Adrenal gland (tissue), 12 donors: ENCODE results near the gene MAPK12. TPM values are rescaled to one million over a fixed set of nuclear protein-coding genes. Genes with fewer than 3 reads are reported as not detected.

ENCODE experiments used
- DNase-seq, 7 donors: peaks; one replicate each; pipeline ENCODE4 v3.0.0-alpha.2; 2019 to 2020
- H3K27ac ChIP-seq, 5 donors: fragments of 200-600 bp; sonication (generic) in 4 of 5; 1 replicate in 3 of 5; 2 replicates in 2 of 5; pipeline versions ENCODE4 v1.5.1 to v1.8.0; 2016 to 2020; ENCODE audit warnings: mild to moderate bottlenecking in 1 of 5
- H3K27me3 ChIP-seq: fragments of 200-600 bp; 2 replicates; pipeline ENCODE4 v1.8.0; 2021
- H3K36me3 ChIP-seq, 2 donors: fragments of 200-600 bp; replicated peaks in 1 of 2; 1 replicate in 1 of 2; 2 replicates in 1 of 2; pipeline versions ENCODE4 v1.5.1 to v1.8.0; 2018 to 2022
- H3K4me1 ChIP-seq, 2 donors: fragments of 200-600 bp; replicated peaks in 1 of 2; 1 replicate in 1 of 2; 2 replicates in 1 of 2; pipeline versions ENCODE4 v1.5.1 to v1.8.0; 2018 to 2021
- H3K4me3 ChIP-seq, 4 donors: fragments of 200-600 bp; sonication (generic) in 3 of 4; one replicate each; pipeline ENCODE4 v1.5.1; 2016 to 2018
- H3K9me3 ChIP-seq, 3 donors: fragments of 200-600 bp; sonication (generic) in 1 of 3; replicated peaks in 1 of 3; 1 replicate in 2 of 3; 2 replicates in 1 of 3; pipeline versions ENCODE4 v1.5.1 to v1.8.0; 2016 to 2021
- POLR2A ChIP-seq, 2 donors: fragments of 450-650 bp; IDR thresholded peaks; one replicate each; pipeline ENCODE4 v1.6.1; 2017; ENCODE audit warnings: antibody characterized with exemption in 2 of 2, mild to moderate bottlenecking in 2 of 2, moderate library complexity in 1 of 2
- WGBS, 4 donors: extraction: QIAGEN DNeasy Blood & Tissue Kit in 2 of 4; methylation state at CpG; one replicate each; pipeline versions ENCODE4 v1.1.5 to v1.1.7; 2013 to 2017; 5-methylcytosine and 5-hydroxymethylcytosine counted together
- intact Hi-C, 2 donors: fragments of 100-400 bp; cut with DNase I; formaldehyde crosslinking; loops; one replicate each; pipeline versions ENCODE4 v1.14.1 to v1.15.0; 2022 to 2023
- polyA plus RNA-seq, 3 donors: library from polyadenylated mRNA; stranded (reverse); fragments of 200-250 nt in 2 of 3; fragments of 350-450 nt in 1 of 3; fragmentation: Illumina TruSeq in 1 of 3; extraction: RNeasy Lipid Tissue Mini Kit (QIAGEN cat#74804) in 1 of 3; gene quantifications; one replicate each; pipeline ENCODE4 v1.2.3, GENCODE V29; 2013 to 2014
- total RNA-seq, 9 donors: library from RNA; depleted of rRNA in 4 of 9; stranded (reverse); fragments of >200 nt in 4 of 9; fragments of 120-200 nt in 1 of 9; fragmentation: NEBNext Ultra II Directional in 1 of 9; extraction: Animal tissue kit (Norgen Biotek cat#: 25700) in 1 of 9; gene quantifications; one replicate each; pipeline versions ENCODE4 v1.1.0 to v1.2.4, GENCODE V29; 2013 to 2023
- TF ChIP-seq, protein P1 (sequence below), 6 experiments: fragments of 450-650 bp in 4 of 6; fragments of 200-600 bp in 2 of 6; sonication (generic) in 1 of 6; IDR thresholded peaks; 1 replicate in 5 of 6; 2 replicates in 1 of 6; pipeline versions ENCODE4 v1.5.1 to v1.8.0; 2016 to 2021; ENCODE audit warnings: antibody characterized with exemption in 6 of 6, mild to moderate bottlenecking in 2 of 6, moderate library complexity in 1 of 6
- donor health status: healthy with polysubstance abuse.
- donor health status: Bipolar disorder and iron deficiency.
- donor health status: DM: yes; HTN: yes; CAD: no.
- donor health status: DM: no; HTN: no; CAD: no.
- donor health status: DM: no; HTN: no; CAD: no.
- donor health status: DM: yes; HTN: yes; CAD: no.

MAPK12 gene
- total and polyA plus RNA-seq, 12 donors: 1.7 to 17.1 (median 5.4) TPM

DNA sequence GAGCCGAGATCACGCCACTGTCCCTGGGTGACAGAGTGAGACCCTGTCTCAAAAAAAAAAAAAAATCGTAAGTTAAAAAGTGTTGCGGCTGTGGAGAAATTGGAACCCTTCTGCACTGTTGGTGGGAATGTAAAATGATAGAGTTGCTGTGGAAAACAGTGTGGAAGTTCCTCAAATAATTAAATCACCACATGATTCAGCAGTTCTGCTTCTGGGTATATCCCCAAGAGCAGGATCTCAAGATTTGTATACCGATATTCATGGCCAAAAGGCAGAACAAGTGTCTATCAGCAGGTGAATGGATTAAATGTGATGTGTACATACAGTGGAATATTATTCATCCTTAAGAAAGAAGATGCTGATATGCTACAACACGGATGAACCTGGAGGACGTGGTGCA is 56.9 kb downstream of the MAPK12 start:
- Histone ChIP-seq H3K4me1 (peaks cover 21 to 26% of the 10 kb centered on the region in 2 donors), H3K4me3 (no peak overlapping the region), H3K27ac (no peak overlapping the region), H3K36me3 (peaks cover 0 to 29% of the 10 kb centered on the region in 2 donors), H3K27me3 (no peaks in the 10 kb centered on the region), H3K9me3 (no peaks in the 10 kb centered on the region)
- no peak for DNase-seq
- intact Hi-C loops: no loop called here
- WGBS, 4 donors: 84 to 90% (median 90%) methylated on average over 7 of the region's 7 CpGs
- TF ChIP-seq POLR2A (IDR thresholded peaks at IDR 0.05): no peak
- TF ChIP-seq, protein P1, sequence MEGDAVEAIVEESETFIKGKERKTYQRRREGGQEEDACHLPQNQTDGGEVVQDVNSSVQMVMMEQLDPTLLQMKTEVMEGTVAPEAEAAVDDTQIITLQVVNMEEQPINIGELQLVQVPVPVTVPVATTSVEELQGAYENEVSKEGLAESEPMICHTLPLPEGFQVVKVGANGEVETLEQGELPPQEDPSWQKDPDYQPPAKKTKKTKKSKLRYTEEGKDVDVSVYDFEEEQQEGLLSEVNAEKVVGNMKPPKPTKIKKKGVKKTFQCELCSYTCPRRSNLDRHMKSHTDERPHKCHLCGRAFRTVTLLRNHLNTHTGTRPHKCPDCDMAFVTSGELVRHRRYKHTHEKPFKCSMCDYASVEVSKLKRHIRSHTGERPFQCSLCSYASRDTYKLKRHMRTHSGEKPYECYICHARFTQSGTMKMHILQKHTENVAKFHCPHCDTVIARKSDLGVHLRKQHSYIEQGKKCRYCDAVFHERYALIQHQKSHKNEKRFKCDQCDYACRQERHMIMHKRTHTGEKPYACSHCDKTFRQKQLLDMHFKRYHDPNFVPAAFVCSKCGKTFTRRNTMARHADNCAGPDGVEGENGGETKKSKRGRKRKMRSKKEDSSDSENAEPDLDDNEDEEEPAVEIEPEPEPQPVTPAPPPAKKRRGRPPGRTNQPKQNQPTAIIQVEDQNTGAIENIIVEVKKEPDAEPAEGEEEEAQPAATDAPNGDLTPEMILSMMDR (IDR thresholded peaks at IDR 0.05): no peak

DNA sequence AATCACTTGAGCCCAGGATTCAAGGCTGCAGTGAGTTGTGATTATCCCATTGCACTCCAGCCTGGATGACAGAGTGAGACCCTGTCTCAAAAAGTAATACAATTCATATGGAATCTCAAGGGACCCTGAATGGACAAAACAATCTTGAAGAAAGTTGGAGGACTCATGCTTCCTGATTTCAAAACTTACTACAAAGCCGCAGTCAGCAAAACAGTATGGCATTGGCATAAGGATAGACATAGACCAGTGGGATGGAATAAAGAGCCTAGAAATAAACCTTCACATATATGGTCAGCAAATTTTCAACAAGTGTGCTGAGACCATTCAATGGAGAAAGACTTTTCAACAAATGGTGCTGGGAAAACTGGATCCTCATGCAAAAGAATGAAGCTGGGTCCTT is 58.2 kb downstream of the MAPK12 start:
- no peak overlapping the region for H3K4me3 ChIP-seq
- DNase-seq: no peak
- peaks cover 22 to 23% of the 10 kb centered on the region in 2 donors for H3K4me1 ChIP-seq
- intact Hi-C loops: no loop called here
- H3K36me3 ChIP-seq: peaks cover 0 to 25% of the 10 kb centered on the region in 2 donors
- H3K27me3 ChIP-seq: no peaks in the 10 kb centered on the region
- H3K27ac ChIP-seq: no peak overlapping the region
- H3K9me3 ChIP-seq: no peaks in the 10 kb centered on the region
- TF ChIP-seq POLR2A (IDR thresholded peaks at IDR 0.05): no peak
- TF ChIP-seq, protein P1 (IDR thresholded peaks at IDR 0.05): no peak
- WGBS, 4 donors: 96 to 100% (median 99%) methylated on average over 1 of the region's 1 CpG

Other genes with a start within 250 kb of the MAPK12 start
- not detected for gene IL17REL, start 248.9 kb downstream of the MAPK12 start, total RNA-seq
- not detected for gene IL17REL, start 248.9 kb downstream of the MAPK12 start, polyA plus RNA-seq
- gene TTLL8, start 203.4 kb downstream of the MAPK12 start, total RNA-seq: not detected
- not detected for gene TTLL8, start 203.4 kb downstream of the MAPK12 start, polyA plus RNA-seq
- under 1 TPM in 1 of 9 donors, not detected in 8; 0.22 TPM for gene MLC1, start 176.3 kb downstream of the MAPK12 start, total RNA-seq
- under 1 TPM in 1 of 3 donors, not detected in 2; 0.03 TPM for gene MLC1, start 176.3 kb downstream of the MAPK12 start, polyA plus RNA-seq
- gene MOV10L1, start 171.7 kb downstream of the MAPK12 start, total RNA-seq: under 1 TPM in 5 of 9 donors, not detected in 4; 0.14 to 0.46 (median 0.39) TPM
- gene MOV10L1, start 171.7 kb downstream of the MAPK12 start, polyA plus RNA-seq: under 1 TPM in 2 of 3 donors, not detected in 1; 0.40 to 0.74 TPM
- gene PANX2, start 91.0 kb downstream of the MAPK12 start, total RNA-seq: 1 to 10 TPM in 2 of 9 donors, under 1 TPM in 7; 0.26 to 2.6 (median 0.67) TPM
- gene PANX2, start 91.0 kb downstream of the MAPK12 start, polyA plus RNA-seq: 1 to 10 TPM in 2 of 3 donors, under 1 TPM in 1; 0.22 to 4.1 (median 2.0) TPM
- 10 to 100 TPM; 13.5 to 46.8 (median 28.6) TPM for gene TRABD, start 75.8 kb downstream of the MAPK12 start, total RNA-seq
- gene TRABD, start 75.8 kb downstream of the MAPK12 start, polyA plus RNA-seq: 10 to 100 TPM in 2 of 3 donors, 1 to 10 TPM in 1; 3.0 to 79.0 (median 48.9) TPM
- gene SELENOO, start 60.7 kb downstream of the MAPK12 start, total RNA-seq: 10 to 100 TPM; 28.2 to 52.0 (median 33.9) TPM
- 10 to 100 TPM in 2 of 3 donors, 1 to 10 TPM in 1; 1.9 to 89.0 (median 73.5) TPM for gene SELENOO, start 60.7 kb downstream of the MAPK12 start, polyA plus RNA-seq
- gene TUBGCP6, start 16.7 kb downstream of the MAPK12 start, total RNA-seq: 10 to 100 TPM; 20.0 to 64.8 (median 46.8) TPM
- gene TUBGCP6, start 16.7 kb downstream of the MAPK12 start, polyA plus RNA-seq: 100 to 1,000 TPM in 2 of 3 donors, 1 to 10 TPM in 1; 8.3 to 171 (median 111) TPM
- 10 to 100 TPM in 8 of 9 donors, 1 to 10 TPM in 1; 9.7 to 72.1 (median 39.1) TPM for gene HDAC10, start 10.4 kb downstream of the MAPK12 start, total RNA-seq
- 100 to 1,000 TPM in 1 of 3 donors, 10 to 100 TPM in 1, 1 to 10 TPM in 1; 2.0 to 179 (median 79.3) TPM for gene HDAC10, start 10.4 kb downstream of the MAPK12 start, polyA plus RNA-seq
- 1 to 10 TPM; 3.0 to 9.3 (median 6.7) TPM for gene MAPK11, start 8.7 kb upstream of the MAPK12 start, total RNA-seq
- 10 to 100 TPM in 2 of 3 donors, 1 to 10 TPM in 1; 2.0 to 29.5 (median 25.1) TPM for gene MAPK11, start 8.7 kb upstream of the MAPK12 start, polyA plus RNA-seq
- gene PLXNB2, start 46.0 kb upstream of the MAPK12 start, total RNA-seq: 100 to 1,000 TPM in 8 of 9 donors, 10 to 100 TPM in 1; 12.4 to 412 (median 324) TPM
- 100 to 1,000 TPM in 2 of 3 donors, 10 to 100 TPM in 1; 38.1 to 431 (median 268) TPM for gene PLXNB2, start 46.0 kb upstream of the MAPK12 start, polyA plus RNA-seq
- gene DENND6B, start 65.3 kb upstream of the MAPK12 start, total RNA-seq: 10 to 100 TPM in 2 of 9 donors, 1 to 10 TPM in 7; 1.8 to 16.9 (median 8.0) TPM
- 10 to 100 TPM in 2 of 3 donors, 1 to 10 TPM in 1; 2.5 to 32.7 (median 21.7) TPM for gene DENND6B, start 65.3 kb upstream of the MAPK12 start, polyA plus RNA-seq
- gene PPP6R2, start 81.6 kb upstream of the MAPK12 start, total RNA-seq: 100 to 1,000 TPM in 1 of 9 donors, 10 to 100 TPM in 8; 35.5 to 104 (median 65.3) TPM
- gene PPP6R2, start 81.6 kb upstream of the MAPK12 start, polyA plus RNA-seq: 100 to 1,000 TPM in 1 of 3 donors, 10 to 100 TPM in 2; 19.6 to 129 (median 84.7) TPM
- 100 to 1,000 TPM in 1 of 9 donors, 10 to 100 TPM in 8; 23.7 to 101 (median 79.2) TPM for gene SBF1, start 213.4 kb upstream of the MAPK12 start, total RNA-seq
- gene SBF1, start 213.4 kb upstream of the MAPK12 start, polyA plus RNA-seq: 100 to 1,000 TPM in 1 of 3 donors, 10 to 100 TPM in 1, 1 to 10 TPM in 1; 8.4 to 117 (median 66.5) TPM
- gene ADM2, start 219.9 kb upstream of the MAPK12 start, total RNA-seq: under 1 TPM in 5 of 9 donors, not detected in 4; 0.14 to 0.54 (median 0.25) TPM
- under 1 TPM in 2 of 3 donors, not detected in 1; 0.07 to 0.48 TPM for gene ADM2, start 219.9 kb upstream of the MAPK12 start, polyA plus RNA-seq
- gene MIOX, start 225.2 kb upstream of the MAPK12 start, total RNA-seq: not detected
- not detected for gene MIOX, start 225.2 kb upstream of the MAPK12 start, polyA plus RNA-seq
- gene LMF2, start 246.0 kb upstream of the MAPK12 start, total RNA-seq: 10 to 100 TPM; 23.6 to 91.0 (median 77.2) TPM
- 100 to 1,000 TPM in 1 of 3 donors, 10 to 100 TPM in 1, 1 to 10 TPM in 1; 6.3 to 120 (median 90.3) TPM for gene LMF2, start 246.0 kb upstream of the MAPK12 start, polyA plus RNA-seq
- gene NCAPH2, start 246.5 kb upstream of the MAPK12 start, total RNA-seq: 10 to 100 TPM; 22.9 to 40.2 (median 31.7) TPM
- 10 to 100 TPM; 13.8 to 90.5 (median 56.2) TPM for gene NCAPH2, start 246.5 kb upstream of the MAPK12 start, polyA plus RNA-seq